ENCODE data around the gene TAS1R3.

DNA sequence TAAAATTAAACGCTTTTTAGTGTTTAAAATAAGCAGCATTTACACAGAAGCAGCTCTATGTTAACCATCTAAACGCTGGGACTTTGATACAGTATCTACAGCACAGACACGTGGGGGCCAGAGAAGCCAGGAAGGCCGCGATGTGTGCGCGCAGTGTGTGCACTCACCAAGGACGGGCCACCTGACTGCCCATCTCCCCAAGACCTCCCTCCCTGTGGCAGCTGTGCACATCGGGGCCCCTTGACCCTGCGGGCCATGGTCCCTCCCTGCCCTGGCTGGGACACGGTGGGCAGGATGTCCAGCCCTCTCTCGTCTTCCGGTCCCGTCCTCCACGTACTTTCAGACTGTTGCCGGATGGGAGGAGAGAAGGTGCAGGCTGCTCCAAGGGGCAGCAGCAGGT is 4.2 kb downstream of the TAS1R3 start:
- no peak for TF ChIP-seq GATA3 (IDR thresholded peaks at IDR 0.05; ENCODE audit: low read depth, low read length)
- no peak for TF ChIP-seq GATA2 (IDR thresholded peaks at IDR 0.05; ENCODE audit: low read depth, low read length)
